GM18873 (cell line): ENCODE results near the gene SASH3.
"Not testable (repeated sequence)": the region's sequence is repeated elsewhere in the genome, so short reads cannot be mapped to it uniquely, and the experiment has no call there.

Source experiments
- ATAC-seq: cut with Tn5 transposase; IDR thresholded peaks from one replicate; pipeline ENCODE4 v1.9.1; 2021; ENCODE audit warnings: mild to moderate bottlenecking, moderate library complexity, moderate number of reproducible peaks; ENCODE audit not compliant: unreplicated experiment, low FRiP score

SASH3 gene

GRCh38 chrX:129779747-129780146 lies at the start of gene SASH3:
Gene SASH3 (plus strand): TSS chrX:129779949. CDS start chrX:129780098, 149 bp downstream.
- ATAC-seq, result peak; percentile 30

DNA sequence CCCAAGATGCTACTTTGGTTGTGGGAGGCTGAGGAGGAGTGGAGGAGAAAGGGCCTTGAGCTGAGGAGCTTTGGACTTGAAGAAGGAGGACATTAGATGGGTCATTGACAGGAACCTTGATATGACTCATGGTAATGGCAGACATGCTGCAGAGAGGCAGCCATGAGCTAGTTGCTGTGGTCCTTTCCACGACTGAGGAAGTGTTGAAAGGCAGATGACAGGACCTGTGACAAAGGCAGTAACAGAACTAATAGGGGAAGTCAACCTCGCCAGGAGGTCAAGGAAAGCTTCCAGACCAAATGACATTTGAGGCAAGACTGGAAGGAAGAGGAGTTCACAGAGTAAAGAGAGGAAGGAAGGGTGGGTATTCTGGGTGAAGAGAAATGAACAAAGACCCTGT lies 48.5 kb upstream of the SASH3 start:
- ATAC-seq, result no peak

GRCh38 chrX:129732857-129733256 lies 46.9 kb upstream of the SASH3 start:
- no peak for ATAC-seq

- no peak for ATAC-seq
Observed at GRCh38 chrX:129733335-129733734, 46.4 kb upstream of the SASH3 start.

- no peak for ATAC-seq
Observed at GRCh38 chrX:129736491-129736890, 43.3 kb upstream of the SASH3 start.

- ATAC-seq, result no peak
Observed at GRCh38 chrX:129737916-129738315, 41.8 kb upstream of the SASH3 start.

GRCh38 chrX:129738466-129739308 lies 41.1 kb upstream of the SASH3 start, which contains the start of gene XPNPEP2:
Gene XPNPEP2 (plus strand): TSS chrX:129738979. CDS start chrX:129739214, 235 bp downstream.
- no peak for ATAC-seq

DNA sequence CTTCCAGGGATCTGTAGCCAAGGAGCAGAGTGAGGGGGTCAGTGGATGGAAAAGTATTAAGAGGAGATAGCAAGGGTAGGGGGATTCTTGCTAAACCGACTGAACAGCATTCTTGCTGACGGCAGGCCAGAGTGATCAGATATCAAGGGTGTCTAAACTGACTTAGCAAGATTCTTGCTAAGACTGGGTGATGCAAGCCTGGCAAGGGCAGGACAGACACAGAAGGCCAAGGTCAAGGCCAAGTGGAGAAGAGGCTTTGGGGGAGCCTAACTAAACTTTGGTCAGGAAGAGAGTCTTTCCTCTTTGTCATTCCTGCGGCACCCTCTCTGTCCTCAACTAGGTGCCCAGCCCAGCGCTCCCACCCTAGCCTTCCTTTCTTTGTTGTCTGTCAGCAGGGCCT lies 40.2 kb upstream of the SASH3 start:
- ATAC-seq, result no peak

DNA sequence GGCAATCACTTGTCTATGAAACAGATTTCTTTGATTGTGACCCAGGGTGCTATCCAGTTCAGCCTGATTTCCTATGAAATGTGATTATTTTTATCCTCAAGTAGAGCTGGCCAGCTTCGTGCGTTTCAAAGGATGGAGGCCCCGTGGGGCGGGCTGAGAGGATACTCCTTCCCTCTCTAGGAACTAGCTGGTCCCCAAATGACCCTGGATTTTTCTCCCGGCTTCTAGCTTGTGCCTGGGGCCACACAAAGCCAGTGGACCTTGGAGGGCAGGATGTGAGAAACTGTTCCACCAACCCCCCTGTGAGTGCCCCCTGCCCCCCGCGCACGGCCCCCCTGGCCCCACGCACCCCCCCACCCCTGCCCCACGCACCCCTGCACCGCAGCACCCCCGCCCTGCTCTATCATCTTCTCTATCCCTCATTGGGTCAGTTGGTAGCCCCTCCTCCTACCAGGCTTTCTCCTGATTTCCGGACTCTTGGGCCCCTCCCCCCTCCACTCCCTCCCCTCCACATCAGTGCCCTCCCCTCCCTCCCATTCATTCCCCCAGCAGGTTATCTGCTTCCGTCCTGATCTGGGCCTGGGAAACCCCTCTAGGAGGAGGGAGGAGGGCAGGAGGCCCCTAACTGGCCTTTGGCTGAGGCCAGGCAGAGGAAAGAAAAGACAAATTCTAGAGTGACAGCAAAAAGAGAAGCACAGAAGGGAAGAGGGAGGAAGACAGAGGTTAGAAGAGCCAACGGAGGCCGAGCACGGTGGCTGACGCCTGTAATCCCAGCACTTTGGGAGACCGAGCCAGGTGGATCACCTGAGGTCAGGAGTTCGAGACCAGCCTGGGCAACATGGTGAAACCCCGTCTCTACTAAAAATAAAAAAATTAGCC lies 37.6 kb upstream of the SASH3 start:
- no peak for ATAC-seq

DNA sequence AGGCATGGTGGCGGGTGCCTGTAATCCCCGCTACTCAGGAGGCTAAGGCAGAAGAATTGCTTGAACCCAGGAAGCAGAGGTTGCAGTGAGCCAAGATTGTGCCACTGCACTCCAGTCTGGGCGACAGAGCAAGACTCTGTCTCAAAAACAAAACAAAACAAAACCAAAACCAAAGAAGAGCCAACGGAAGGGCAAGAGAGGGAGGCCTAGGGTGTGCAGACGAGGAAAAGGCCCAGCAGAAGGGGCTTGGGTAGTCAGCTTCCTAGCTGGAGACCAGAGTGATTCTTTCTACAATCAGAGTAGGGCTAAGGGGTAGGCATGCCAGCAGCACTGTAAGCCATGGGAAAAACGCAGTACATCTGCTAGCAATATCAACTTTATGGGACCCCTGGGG lies 37.0 kb upstream of the SASH3 start:
- not testable (repeated sequence) for ATAC-seq

- ATAC-seq, result no peak
Observed at GRCh38 chrX:129743821-129744220, 35.9 kb upstream of the SASH3 start.

DNA sequence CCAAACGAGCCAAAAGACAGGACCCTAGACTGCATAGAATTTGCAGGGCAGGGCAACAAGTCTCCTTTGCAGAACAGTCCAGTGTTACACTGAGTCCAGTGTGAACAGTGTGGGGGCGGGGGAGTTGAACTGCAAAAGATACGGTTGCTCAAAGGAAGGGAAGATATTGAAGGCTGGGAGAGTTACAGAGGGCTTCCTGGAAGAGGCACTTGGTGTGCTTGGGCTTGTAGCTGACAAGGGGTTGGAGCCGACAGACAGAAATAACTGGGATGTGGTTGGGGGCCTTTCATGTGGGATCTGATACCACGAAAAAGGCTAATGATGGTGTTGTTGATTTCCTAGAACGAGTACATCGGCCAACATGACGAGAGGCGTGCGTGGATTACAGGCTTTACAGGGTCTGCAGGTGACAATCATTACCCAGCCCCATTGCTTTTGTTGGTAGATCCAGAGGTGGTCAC lies 34.9 kb upstream of the SASH3 start:
- no peak for ATAC-seq

DNA sequence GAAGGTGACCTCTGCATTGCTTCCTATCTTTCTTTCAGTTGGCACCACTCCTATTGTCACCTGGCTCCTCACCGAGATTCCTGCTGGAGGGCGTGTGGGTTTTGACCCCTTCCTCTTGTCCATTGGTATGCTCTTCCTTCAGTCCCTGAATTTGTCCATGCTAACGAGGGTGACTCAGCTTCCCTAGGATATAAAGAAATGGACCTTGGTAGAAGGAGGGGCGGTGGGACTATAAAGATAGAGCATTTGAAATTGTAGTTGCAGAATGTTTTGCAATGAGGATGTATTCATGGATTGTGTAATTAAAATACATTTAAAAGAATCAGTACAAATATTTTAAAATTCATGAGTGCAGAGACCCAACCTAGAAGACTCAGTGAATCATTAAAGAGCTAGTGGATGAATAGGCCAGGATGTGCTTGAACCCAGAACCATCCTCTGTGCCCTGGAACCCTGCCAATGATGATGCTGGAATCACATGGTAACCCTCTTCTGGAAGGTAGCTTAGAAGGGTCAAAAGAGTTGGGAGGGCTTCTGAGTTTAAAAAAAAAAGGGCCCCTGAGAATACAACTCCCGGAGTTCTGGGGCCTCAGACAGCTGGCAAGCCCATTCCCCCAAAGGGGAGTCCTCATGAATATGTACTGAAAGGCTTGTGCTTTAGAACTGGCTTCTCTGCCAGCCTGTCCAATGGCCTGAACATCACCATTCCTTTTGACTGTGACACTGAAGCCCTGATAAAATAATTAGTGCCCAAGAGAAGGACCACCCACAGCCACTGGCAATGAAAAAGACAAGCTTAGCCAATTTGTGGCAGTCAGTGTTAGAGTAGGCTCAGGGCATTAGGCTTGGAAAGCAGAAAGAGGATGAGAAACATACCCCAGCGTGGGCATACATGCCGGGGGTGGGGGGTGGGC lies 32.9 kb upstream of the SASH3 start:
- ATAC-seq, result no peak

GRCh38 chrX:129747533-129747932 lies 32.2 kb upstream of the SASH3 start:
- ATAC-seq, result no peak

DNA sequence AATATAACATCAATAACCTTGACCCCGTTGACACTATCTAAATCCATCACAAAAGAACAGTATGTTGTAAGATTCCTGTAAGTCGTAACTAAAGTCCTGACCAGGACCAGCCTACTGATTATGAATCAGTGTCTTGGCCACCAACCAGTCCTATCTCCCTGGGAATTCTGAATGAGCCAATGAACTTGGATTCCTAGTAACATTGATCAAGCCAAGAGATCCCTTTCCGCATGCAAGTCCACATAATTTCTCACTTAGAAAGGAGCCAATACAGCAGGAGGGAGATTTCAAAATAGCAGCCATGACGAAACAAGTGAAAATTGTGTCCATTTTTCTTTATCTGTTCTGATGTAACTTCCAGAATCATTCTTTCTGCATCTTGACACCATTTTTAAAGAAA lies 31.4 kb upstream of the SASH3 start:
- no peak for ATAC-seq

DNA sequence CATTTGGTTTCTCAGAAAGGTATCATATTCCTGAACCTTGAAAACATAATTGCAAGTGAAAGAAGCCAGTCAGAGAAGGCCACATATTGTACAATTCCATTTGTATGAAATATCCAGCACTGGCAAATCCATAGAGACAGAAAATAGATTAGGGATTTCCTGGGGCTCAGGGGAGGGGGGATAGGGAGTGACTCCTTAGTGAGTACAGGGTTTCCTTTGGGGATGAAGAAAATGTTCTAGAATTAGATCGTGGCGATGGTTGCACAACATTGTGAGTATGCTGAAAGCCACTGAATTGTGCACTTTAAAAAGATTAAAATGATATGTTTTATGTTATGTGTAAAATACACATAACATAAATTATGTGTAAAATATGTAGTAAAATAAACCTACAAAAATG lies 30.7 kb upstream of the SASH3 start:
- ATAC-seq, result no peak

GRCh38 chrX:129750971-129751370 lies 28.8 kb upstream of the SASH3 start:
- no peak for ATAC-seq

DNA sequence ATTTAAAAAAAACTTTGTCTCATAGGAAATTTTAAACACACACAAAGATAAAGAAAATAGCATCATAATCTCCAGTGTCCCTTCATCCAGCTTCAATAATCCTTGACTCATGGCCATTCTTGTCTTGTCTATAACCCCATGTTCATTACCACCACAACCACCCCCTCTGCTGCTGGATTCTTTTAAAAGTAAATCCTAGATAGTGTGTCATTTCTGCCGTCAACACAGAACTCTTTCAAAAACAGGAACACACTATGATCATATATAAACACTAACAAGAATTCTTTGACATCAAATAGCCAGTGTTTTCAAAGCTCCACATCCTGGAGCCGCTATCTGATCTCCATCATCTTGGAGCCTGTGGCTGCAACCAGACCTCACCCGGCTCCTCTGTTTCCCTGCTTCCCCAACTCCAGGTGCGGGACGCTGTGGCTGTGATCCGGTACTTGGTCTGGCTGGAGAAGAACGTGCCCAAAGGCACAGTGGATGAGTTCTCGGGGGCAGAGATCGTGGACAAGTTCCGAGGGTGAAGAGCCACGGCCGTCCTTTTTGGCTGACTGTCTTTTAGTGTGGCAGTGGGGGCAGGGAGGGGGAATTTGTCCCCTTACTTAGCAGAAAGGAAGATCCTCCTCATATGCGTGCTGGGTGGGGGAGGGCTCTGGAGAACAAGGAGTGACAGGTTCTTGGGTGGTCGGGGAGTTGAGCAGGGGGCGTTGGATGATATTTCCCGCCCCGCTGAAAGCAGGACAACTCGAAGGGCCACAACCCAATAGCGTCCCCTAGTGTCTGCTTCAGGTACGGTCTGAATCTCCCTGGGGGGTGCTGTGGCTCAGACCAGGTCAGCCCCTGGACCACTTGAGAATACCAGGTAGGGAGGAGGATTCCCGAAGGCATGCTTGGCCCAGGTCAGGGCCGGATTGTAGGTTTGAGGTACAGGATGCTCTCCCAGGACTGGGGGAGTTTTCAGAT lies 25.4 kb upstream of the SASH3 start:
- ATAC-seq, result no peak
